ENCODE data around the gene DNM3. TPM values are rescaled to one million over a fixed set of nuclear protein-coding genes. Genes with fewer than 3 reads are reported as not detected.

DNM3 gene
- total and polyA plus RNA-seq, 2 experiments from 2014 or later = 5.2 to 12.2 TPM

GRCh38 chr1:172342584-172343239 is 501.4 kb downstream of the DNM3 start:
- no peaks in the 10 kb centered on the region for H4K20me1 ChIP-seq (replicated peaks; ENCODE audit: insufficient read depth)
- no peaks in the 10 kb centered on the region for H3F3A ChIP-seq (replicated peaks; ENCODE audit: low read depth)
- 0 out of 2 replicates have a peak, but pooled peaks cover 4% of the 10 kb centered on the region for H3K9me2 ChIP-seq (ENCODE audit: insufficient read depth)
- H2AFZ ChIP-seq = no peak overlapping the region
- H3K4me1 ChIP-seq (ENCODE audit: insufficient read depth) = peaks cover 25% of the 10 kb centered on the region
- H3K36me3 Mint-ChIP-seq (ENCODE audit: low read depth) = peaks cover 14% of the 10 kb centered on the region
- no peaks in the 10 kb centered on the region for H3K27me3 ChIP-seq (ENCODE audit: insufficient read depth)
- DNase-seq (ENCODE audit: low spot score) (no peak), ATAC-seq (no peak)
- peaks cover 24% of the 10 kb centered on the region for H3K4me1 Mint-ChIP-seq
- no peak overlapping the region for H3K4me3 ChIP-seq
- no peaks in the 10 kb centered on the region for H3K36me3 ChIP-seq (ENCODE audit: insufficient read depth)
- no peak overlapping the region for H3K27ac ChIP-seq (ENCODE audit: low read depth)
- TF ChIP-seq STAT1 (IDR thresholded peaks at IDR 0.05; ENCODE audit: unreplicated experiment) (no peak), EZH2phosphoT487 (IDR thresholded peaks at IDR 0.05; ENCODE audit: unreplicated experiment) (no peak), ZNF331 (CRISPR knock-in tag; IDR thresholded peaks at IDR 0.05; ENCODE audit: low read depth) (no peak), ETS1 (IDR thresholded peaks at IDR 0.05) (no peak), CREB1 (CRISPR knock-in tag; IDR thresholded peaks at IDR 0.05; ENCODE audit: low read depth) (no peak), POLR2AphosphoS5 (IDR thresholded peaks at IDR 0.05; ENCODE audit: low read depth) (no peak), ZNF462 (CRISPR knock-in tag; IDR thresholded peaks at IDR 0.05) (no peak), REST (IDR thresholded peaks at IDR 0.05; ENCODE audit: unreplicated experiment) (no peak), NANOG (IDR thresholded peaks at IDR 0.05; ENCODE audit: borderline replicate concordance) (no peak)
- H3K4me3 Mint-ChIP-seq = no peak overlapping the region
- no peaks in the 10 kb centered on the region for H3K79me2 ChIP-seq (replicated peaks; ENCODE audit: insufficient read depth)
- H3K4me2 ChIP-seq = no peak overlapping the region
- H3K27ac Mint-ChIP-seq = no peak overlapping the region
- peaks cover 14% of the 10 kb centered on the region for H3K9me3 Mint-ChIP-seq
- no peaks in the 10 kb centered on the region for H3K27me3 Mint-ChIP-seq (ENCODE audit: insufficient read depth, low read depth, poor library complexity)
